Measurements from ENCODE around the gene ITGA2.

DNA sequence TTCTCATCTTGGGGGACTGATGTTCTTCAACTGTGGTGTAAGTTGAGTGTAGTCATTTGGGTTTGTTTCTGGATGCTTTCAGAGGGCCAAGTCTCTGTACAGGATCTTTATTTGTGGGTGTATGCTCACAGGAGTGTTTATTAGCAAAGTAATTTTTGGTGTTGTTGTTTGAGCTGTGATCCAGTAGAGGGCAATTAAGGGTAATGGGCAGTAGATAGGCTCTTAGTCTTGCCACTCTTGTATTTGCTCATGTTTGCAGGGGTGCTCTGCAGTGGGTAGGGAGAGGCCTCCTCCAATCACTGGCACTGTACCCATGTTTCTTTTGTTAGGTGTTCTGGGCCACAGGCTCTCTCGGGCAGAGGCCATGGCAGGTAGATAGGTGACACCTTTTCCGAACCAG lies 45.9 kb upstream of the ITGA2 start:
- TF ChIP-seq TCF12 (IDR thresholded peaks at IDR 0.05; ENCODE audit: low read depth) (no peak), RAD21 (IDR thresholded peaks at IDR 0.05; ENCODE audit: low read depth) (no peak), CEBPB (IDR thresholded peaks at IDR 0.05) (no peak), NFIC (IDR thresholded peaks at IDR 0.05) (no peak), ZBTB7A (IDR thresholded peaks at IDR 0.05; ENCODE audit: low read depth) (no peak), EGR1 (IDR thresholded peaks at IDR 0.05) (no peak), TAF1 (IDR thresholded peaks at IDR 0.05; ENCODE audit: low read depth) (no peak), YY1 (IDR thresholded peaks at IDR 0.05; ENCODE audit: low read depth) (no peak), FOXM1 (IDR thresholded peaks at IDR 0.05; ENCODE audit: borderline replicate concordance, low read depth) (no peak)
- TF ChIP-seq, protein P1, sequence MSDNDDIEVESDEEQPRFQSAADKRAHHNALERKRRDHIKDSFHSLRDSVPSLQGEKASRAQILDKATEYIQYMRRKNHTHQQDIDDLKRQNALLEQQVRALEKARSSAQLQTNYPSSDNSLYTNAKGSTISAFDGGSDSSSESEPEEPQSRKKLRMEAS (IDR thresholded peaks at IDR 0.05), result no peak
- TF ChIP-seq, protein P2, sequence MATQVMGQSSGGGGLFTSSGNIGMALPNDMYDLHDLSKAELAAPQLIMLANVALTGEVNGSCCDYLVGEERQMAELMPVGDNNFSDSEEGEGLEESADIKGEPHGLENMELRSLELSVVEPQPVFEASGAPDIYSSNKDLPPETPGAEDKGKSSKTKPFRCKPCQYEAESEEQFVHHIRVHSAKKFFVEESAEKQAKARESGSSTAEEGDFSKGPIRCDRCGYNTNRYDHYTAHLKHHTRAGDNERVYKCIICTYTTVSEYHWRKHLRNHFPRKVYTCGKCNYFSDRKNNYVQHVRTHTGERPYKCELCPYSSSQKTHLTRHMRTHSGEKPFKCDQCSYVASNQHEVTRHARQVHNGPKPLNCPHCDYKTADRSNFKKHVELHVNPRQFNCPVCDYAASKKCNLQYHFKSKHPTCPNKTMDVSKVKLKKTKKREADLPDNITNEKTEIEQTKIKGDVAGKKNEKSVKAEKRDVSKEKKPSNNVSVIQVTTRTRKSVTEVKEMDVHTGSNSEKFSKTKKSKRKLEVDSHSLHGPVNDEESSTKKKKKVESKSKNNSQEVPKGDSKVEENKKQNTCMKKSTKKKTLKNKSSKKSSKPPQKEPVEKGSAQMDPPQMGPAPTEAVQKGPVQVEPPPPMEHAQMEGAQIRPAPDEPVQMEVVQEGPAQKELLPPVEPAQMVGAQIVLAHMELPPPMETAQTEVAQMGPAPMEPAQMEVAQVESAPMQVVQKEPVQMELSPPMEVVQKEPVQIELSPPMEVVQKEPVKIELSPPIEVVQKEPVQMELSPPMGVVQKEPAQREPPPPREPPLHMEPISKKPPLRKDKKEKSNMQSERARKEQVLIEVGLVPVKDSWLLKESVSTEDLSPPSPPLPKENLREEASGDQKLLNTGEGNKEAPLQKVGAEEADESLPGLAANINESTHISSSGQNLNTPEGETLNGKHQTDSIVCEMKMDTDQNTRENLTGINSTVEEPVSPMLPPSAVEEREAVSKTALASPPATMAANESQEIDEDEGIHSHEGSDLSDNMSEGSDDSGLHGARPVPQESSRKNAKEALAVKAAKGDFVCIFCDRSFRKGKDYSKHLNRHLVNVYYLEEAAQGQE (IDR thresholded peaks at IDR 0.05; ENCODE audit: low read depth), result no peak
- TF ChIP-seq, protein P3, sequence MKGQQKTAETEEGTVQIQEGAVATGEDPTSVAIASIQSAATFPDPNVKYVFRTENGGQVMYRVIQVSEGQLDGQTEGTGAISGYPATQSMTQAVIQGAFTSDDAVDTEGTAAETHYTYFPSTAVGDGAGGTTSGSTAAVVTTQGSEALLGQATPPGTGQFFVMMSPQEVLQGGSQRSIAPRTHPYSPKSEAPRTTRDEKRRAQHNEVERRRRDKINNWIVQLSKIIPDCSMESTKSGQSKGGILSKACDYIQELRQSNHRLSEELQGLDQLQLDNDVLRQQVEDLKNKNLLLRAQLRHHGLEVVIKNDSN (IDR thresholded peaks at IDR 0.05), result no peak
